Astrocyte (in vitro differentiated cells and primary cell): ENCODE measurements around the gene CKLF.

Experiments
- CTCF ChIP-seq: IDR thresholded peaks from 2 replicates; pipeline ENCODE4 v1.5.1; 2011; ENCODE audit warnings: low read depth, mild to moderate bottlenecking, inconsistent platforms, low read length, moderate library complexity; ENCODE audit not compliant: insufficient read depth
- EZH2 ChIP-seq: IDR thresholded peaks from 2 replicates; pipeline ENCODE4 v1.6.1; 2012; ENCODE audit warnings: mild to moderate bottlenecking, low read length, inconsistent platforms; ENCODE audit not compliant: insufficient read depth

- TF ChIP-seq EZH2 (no peak), CTCF (no peak)
Measured at GRCh38 chr16:66553223-66553622, 847 bp downstream of the CKLF start.
